Breast epithelium (tissue), 4 donors: ENCODE results near the gene CCDC24. TPM values are rescaled to one million over a fixed set of nuclear protein-coding genes. Genes with fewer than 3 reads are reported as not detected.

Experiments used
- DNase-seq, 2 donors: peaks; one replicate each; pipeline ENCODE4 v3.0.0-alpha.2; 2019; ENCODE audit warnings: low spot score in 2 of 2
- H3K27ac ChIP-seq, 2 donors: fragments of 200-600 bp; sonication (generic) in 1 of 2; one replicate each; pipeline ENCODE4 v1.5.1; 2016 to 2019; ENCODE audit warnings: mild to moderate bottlenecking in 1 of 2
- H3K27me3 ChIP-seq, 2 donors: fragments of 200-600 bp; sonication (generic) in 1 of 2; one replicate each; pipeline versions ENCODE4 v1.5.1 to v1.6.0; 2017 to 2019; ENCODE audit warnings: control low read depth in 1 of 2, mild to moderate bottlenecking in 1 of 2
- H3K36me3 ChIP-seq: fragments of 200-600 bp; one replicate; pipeline ENCODE4 v1.5.1; 2019
- H3K4me1 ChIP-seq, 2 donors: fragments of 200-600 bp; sonication (generic); one replicate each; pipeline ENCODE4 v1.5.1; 2016 to 2019; ENCODE audit warnings: control low read depth in 1 of 2
- H3K4me3 ChIP-seq, 3 donors: fragments of 200-600 bp; sonication (generic); 1 replicate in 2 of 3; 2 replicates in 1 of 3; pipeline ENCODE4 v1.5.1; 2016 to 2019; ENCODE audit warnings: mild to moderate bottlenecking in 3 of 3, moderate library complexity in 2 of 3
- H3K9me3 ChIP-seq, 2 donors: fragments of 200-600 bp; sonication (generic) in 1 of 2; one replicate each; pipeline ENCODE4 v1.5.1; 2016 to 2019; ENCODE audit warnings: control low read depth in 1 of 2
- POLR2A ChIP-seq: fragments of 450-650 bp; IDR thresholded peaks from one replicate; pipeline ENCODE4 v1.6.1; 2016; ENCODE audit warnings: antibody characterized with exemption, mild to moderate bottlenecking, moderate library complexity
- POLR2AphosphoS5 ChIP-seq, 3 donors: sonication (generic); formaldehyde crosslinking; IDR thresholded peaks; one replicate each; pipeline ENCODE4 v1.6.1; 2017; ENCODE audit warnings: antibody characterized with exemption in 3 of 3
- intact Hi-C: fragments of 100-400 bp; cut with DNase I; formaldehyde crosslinking; loops from one replicate; pipeline ENCODE4 v1.15.1; 2023; ENCODE audit warnings: low total_unique reads
- total RNA-seq, 3 donors: library from RNA; depleted of rRNA; stranded (reverse); fragments of >200 nt; gene quantifications; one replicate each; pipeline ENCODE4 v1.1.0, GENCODE V29; 2016
- TF ChIP-seq, protein P1 (sequence below), 3 donors: fragments of 450-650 bp; IDR thresholded peaks; one replicate each; pipeline ENCODE4 v1.5.1; 2016 to 2017; ENCODE audit warnings: antibody characterized with exemption in 3 of 3, mild to moderate bottlenecking in 3 of 3, moderate library complexity in 3 of 3

CCDC24 gene
- total RNA-seq, 3 donors from 2014 or later: 5.4 to 12.5 (median 12.3) TPM

DNA sequence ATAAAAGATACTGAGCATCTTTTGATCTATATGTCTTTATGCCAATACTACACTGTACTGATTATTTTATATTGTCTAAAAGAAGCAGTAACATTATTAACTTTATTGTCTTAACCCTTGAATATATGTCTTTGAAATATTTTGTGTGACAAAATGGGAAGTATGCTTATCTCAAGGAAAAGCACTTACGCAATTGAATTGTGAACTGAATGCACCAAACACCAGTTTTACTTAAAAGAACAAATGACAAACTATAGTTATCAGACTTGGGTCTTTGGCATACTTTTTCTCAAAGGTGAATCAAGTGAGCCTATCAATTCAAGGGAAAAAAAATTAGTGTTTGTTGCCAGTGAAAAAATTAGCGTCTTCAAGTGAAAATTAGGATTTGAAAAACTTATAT lies 49.0 kb downstream of the CCDC24 start:
- no peak for DNase-seq
- TF ChIP-seq, protein P1, sequence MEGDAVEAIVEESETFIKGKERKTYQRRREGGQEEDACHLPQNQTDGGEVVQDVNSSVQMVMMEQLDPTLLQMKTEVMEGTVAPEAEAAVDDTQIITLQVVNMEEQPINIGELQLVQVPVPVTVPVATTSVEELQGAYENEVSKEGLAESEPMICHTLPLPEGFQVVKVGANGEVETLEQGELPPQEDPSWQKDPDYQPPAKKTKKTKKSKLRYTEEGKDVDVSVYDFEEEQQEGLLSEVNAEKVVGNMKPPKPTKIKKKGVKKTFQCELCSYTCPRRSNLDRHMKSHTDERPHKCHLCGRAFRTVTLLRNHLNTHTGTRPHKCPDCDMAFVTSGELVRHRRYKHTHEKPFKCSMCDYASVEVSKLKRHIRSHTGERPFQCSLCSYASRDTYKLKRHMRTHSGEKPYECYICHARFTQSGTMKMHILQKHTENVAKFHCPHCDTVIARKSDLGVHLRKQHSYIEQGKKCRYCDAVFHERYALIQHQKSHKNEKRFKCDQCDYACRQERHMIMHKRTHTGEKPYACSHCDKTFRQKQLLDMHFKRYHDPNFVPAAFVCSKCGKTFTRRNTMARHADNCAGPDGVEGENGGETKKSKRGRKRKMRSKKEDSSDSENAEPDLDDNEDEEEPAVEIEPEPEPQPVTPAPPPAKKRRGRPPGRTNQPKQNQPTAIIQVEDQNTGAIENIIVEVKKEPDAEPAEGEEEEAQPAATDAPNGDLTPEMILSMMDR (IDR thresholded peaks at IDR 0.05): no peak
- no peak for TF ChIP-seq POLR2A
- Histone ChIP-seq H3K27ac (no peak overlapping the region), H3K4me1 (no peaks in the 10 kb centered on the region), H3K9me3 (no peaks in the 10 kb centered on the region), H3K36me3 (no peaks in the 10 kb centered on the region), H3K27me3 (no peaks in the 10 kb centered on the region), H3K4me3 (no peak overlapping the region)
- intact Hi-C loops: no loop called here

DNA sequence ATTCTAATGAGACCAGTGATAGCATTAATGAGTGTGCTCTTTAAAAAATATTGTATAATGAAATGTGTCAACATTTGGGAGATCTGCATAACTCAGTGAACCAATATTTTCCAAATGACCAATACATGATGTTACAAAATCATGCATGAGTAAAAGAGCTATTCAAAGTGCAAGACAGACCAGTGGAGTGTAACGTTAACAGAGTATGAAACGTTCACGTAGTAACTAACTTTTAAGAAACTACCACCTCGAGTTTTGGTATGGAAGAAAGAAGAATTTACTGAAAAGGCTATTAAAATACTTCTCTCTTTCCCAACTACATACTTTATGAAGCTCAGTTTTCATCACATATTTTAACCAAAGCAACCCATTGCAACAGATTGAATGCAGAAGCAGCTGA lies 49.4 kb downstream of the CCDC24 start:
- TF ChIP-seq, protein P1 (IDR thresholded peaks at IDR 0.05): no peak
- TF ChIP-seq POLR2A: no peak
- no peak for TF ChIP-seq POLR2AphosphoS5 (IDR thresholded peaks at IDR 0.05)
- no peak overlapping the region for H3K27ac ChIP-seq
- H3K36me3 ChIP-seq: no peaks in the 10 kb centered on the region
- H3K27me3 ChIP-seq: no peaks in the 10 kb centered on the region
- no peak for DNase-seq
- no peaks in the 10 kb centered on the region for H3K4me1 ChIP-seq
- H3K9me3 ChIP-seq: no peaks in the 10 kb centered on the region
- H3K4me3 ChIP-seq: no peak overlapping the region
- intact Hi-C loops: no loop called here

DNA sequence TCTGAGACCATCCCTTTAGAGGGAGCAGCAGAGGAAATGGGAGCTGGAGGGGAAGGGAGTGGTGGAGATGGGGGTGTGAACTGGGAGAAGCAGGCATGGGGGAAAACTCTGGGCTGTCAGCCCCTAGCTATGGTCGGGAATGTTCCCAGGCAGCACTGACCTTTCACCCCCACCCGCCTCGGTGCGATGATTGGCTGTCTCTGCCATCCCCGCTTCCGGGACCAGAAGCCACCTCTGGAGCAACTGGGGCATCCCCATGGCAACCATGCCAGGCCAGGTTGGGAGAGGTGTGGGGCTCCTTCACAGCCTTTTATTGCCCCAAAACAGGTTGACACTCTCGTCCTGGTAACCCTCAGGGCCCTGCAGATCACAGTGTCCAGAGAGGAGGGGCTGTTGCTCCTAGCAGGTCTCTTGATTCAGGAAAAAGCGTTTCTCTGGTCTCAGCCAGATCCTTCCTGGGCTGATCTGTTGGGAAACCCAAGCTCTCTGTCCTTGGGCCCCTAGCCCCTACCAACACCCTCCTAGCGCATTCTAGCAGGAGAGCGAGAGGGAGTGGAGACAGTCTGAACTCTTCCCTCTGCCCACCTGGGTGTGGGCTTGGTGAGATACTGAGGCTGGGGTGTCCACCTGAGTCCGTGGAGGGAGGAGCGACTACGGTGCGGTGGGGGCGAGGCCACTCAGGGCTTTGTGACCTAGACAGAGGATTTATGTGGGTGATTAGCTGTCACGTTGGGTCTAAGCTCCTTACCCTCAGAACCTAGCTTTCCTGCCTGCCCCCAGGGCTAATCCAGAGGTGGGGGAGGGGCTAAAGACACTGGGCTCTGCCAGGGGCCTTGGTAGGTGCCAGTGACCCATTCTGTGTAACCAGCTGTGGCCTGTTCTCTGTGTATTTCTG lies 52.0 kb downstream of the CCDC24 start:
- Histone ChIP-seq H3K27ac (no peak overlapping the region), H3K36me3 (no peaks in the 10 kb centered on the region), H3K27me3 (no peaks in the 10 kb centered on the region), H3K4me3 (no peak overlapping the region), H3K4me1 (no peaks in the 10 kb centered on the region), H3K9me3 (no peaks in the 10 kb centered on the region)
- intact Hi-C loops: no loop called here
- TF ChIP-seq, protein P1 (IDR thresholded peaks at IDR 0.05): no peak
- TF ChIP-seq POLR2A (no peak), POLR2AphosphoS5 (IDR thresholded peaks at IDR 0.05) (no peak)
- no peak for DNase-seq

DNA sequence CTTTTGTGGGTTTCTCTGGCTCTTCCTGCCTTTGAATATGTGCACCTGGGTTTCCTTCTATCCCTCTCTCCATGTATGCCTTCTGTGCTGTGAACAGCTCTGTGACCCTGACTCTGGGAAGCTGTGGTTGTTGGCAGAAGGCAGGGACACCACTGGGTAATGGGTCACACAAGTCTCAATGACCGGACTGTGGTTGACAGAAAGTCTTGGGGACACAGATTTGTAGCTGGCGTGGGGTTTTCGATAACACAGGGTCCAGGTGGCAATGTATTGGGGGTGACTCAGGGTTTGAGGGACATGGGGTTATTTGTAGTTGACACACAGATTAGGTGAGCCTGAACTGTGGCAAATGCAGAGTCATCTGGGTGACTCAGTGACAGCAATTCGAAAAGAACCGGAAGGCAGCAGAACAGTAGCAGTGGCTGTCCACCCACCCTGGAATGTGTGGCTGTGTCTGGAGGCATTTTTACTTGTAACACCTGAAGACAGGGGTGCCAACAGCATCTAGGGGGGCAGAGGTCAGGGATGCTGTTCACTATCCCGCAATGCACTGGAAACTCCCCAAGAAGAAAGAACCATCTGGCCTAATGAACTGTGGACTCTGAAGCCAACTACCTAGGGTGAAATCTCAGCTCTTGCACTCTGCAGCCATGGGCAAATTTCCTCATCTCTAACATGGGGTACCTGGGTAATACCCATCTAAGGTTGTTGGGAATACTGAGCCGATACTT lies 52.8 kb downstream of the CCDC24 start:
- Histone ChIP-seq H3K27ac (no peak overlapping the region), H3K36me3 (no peaks in the 10 kb centered on the region), H3K4me1 (no peaks in the 10 kb centered on the region), H3K9me3 (no peaks in the 10 kb centered on the region), H3K4me3 (no peak overlapping the region), H3K27me3 (no peaks in the 10 kb centered on the region)
- intact Hi-C loops: no loop called here
- DNase-seq: no peak
- TF ChIP-seq POLR2AphosphoS5 (IDR thresholded peaks at IDR 0.05) (no peak), POLR2A (no peak)
- TF ChIP-seq, protein P1 (IDR thresholded peaks at IDR 0.05): no peak

DNA sequence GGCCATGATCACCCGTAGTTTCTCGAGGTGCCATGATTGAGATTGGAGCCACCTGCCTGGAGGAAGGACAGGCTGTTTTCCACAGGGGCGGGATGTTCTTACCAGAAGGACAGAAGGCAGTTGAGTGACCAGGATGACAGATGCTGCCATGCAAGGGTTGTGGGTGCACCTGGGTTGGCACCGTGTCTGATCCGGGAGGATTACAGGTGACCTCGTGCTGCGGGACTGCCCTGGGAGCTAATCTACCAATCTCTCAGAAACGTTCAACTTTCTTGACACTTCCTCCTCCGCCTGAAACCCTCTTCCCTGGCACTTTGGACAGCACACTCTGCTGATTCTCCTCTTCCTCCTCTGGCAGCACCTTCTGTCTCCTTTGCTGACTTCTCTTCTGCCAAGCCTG lies 53.7 kb downstream of the CCDC24 start:
- Histone ChIP-seq H3K27ac (no peak overlapping the region), H3K9me3 (no peaks in the 10 kb centered on the region), H3K4me3 (no peak overlapping the region), H3K4me1 (no peaks in the 10 kb centered on the region), H3K27me3 (no peaks in the 10 kb centered on the region), H3K36me3 (no peaks in the 10 kb centered on the region)
- TF ChIP-seq POLR2A (no peak), POLR2AphosphoS5 (IDR thresholded peaks at IDR 0.05) (no peak)
- TF ChIP-seq, protein P1 (IDR thresholded peaks at IDR 0.05): no peak
- intact Hi-C loops: no loop called here
- DNase-seq: no peak
